Peyer's patch (tissue), 4 donors: ENCODE results near the gene MFN2.

Experiments used
- CTCF ChIP-seq, 6 experiments: fragments of 450-650 bp in 4 of 6; fragments of 200-600 bp in 2 of 6; sonication (generic) in 1 of 6; IDR thresholded peaks; one replicate each; pipeline ENCODE4 v1.5.1; 2017 to 2019; ENCODE audit warnings: antibody characterized with exemption in 6 of 6, mild to moderate bottlenecking in 3 of 6, moderate library complexity in 1 of 6
- POLR2A ChIP-seq, 2 donors: fragments of 450-650 bp; IDR thresholded peaks; one replicate each; pipeline ENCODE4 v1.5.1; 2017; ENCODE audit warnings: antibody characterized with exemption in 2 of 2, mild to moderate bottlenecking in 2 of 2, moderate library complexity in 2 of 2

GRCh38 chr1:12055259-12055658 is 75.0 kb downstream of the MFN2 start:
- no peak for TF ChIP-seq CTCF (IDR thresholded peaks at IDR 0.05)
- no peak for TF ChIP-seq POLR2A (IDR thresholded peaks at IDR 0.05)
